ENCODE data around the gene SPCS2. TPM values are rescaled to one million over a fixed set of nuclear protein-coding genes. Genes with fewer than 3 reads are reported as not detected.

Gene SPCS2
- polyA plus RNA-seq (2011; rRNA removed) (204 and 391 TPM in 2 replicates), polyA plus RNA-seq (2017; fragmentation: RNase III; extraction: RNeasy Plus Mini Kit Qiagen cat#74134 plus additional on column Dnase treatment) (233 to 315 TPM (median 269 TPM) in 3 replicates), polyA minus RNA-seq (2011; rRNA and poly(A)+ RNA removed) (45.4 and 52.7 TPM in 2 replicates)
- polyA plus RNA-seq (2012; cell fraction: cytosol; rRNA removed), result 63.7 and 67.8 TPM in 2 replicates
- 18.3 and 51.6 TPM in 2 replicates for polyA plus RNA-seq (2012; cell fraction: nucleus; rRNA removed)

DNA sequence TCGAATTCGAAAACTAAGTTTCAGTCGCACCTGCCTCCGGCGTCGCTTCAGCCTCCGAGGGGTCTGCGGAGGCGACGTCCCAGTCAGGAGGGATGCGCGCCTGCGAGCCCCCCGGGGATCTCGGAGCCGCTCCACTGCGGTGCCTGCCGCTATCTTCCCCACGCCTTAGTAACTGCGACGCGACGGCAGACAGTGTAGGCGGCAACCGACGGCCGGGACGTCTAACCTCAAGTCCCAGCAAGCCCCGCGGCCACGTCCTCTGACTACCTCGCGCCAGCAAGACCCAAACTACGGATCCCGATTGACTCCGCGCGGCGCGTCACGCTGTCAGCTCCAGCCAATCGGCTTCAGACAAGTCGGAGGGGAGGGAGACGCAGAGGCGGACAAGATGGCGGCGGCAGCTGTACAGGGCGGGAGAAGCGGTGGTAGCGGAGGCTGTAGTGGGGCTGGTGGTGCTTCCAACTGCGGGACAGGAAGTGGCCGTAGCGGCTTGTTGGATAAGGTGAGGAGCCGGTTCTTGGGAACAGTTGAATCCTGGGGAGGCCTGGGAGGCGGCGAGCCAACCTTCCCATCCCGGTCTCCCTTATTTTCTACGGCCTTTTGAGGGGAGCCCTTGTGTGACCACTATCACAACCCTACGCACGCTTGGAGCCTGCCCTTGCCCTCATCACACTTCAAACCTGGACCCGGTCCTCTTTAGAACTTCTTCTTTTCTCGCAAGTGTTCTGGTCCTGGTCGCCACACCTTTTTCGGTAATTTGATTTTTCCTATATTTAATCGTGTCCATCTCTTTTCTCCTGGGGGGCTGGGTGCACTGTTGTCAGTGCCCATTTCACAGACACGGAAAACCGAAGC lies at the start of gene SPCS2, which contains the start of gene XRRA1:
Gene SPCS2, plus strand, starts transcription at position 369 of the 855 bp plus-strand sequence. Its CDS starts 20 bp downstream, at position 389.
Gene XRRA1, minus strand, starts transcription at position 194 of the 855 bp plus-strand sequence. CDS start 8,213 bp downstream, outside the sequence.
- H3K4me2 ChIP-seq, result peak within 1 kb of the TSS; percentile 84
- H3K4me1 ChIP-seq, result peaks cover 12% of the 10 kb centered on the region; the same call in 2 of the 3 replicates
- DNase-seq (ENCODE audit: low read depth in 1 of 2, low spot score in 1 of 2), result peak; percentile 97 to 99

More for the DNA sequence above, at the start of gene SPCS2, which contains the start of gene XRRA1:
- TF ChIP-seq CTCF (IDR thresholded peaks at IDR 0.05), result no peak
- peak; percentile 68; the same call in 1 of the 2 replicates for TF ChIP-seq MYC (IDR thresholded peaks at IDR 0.05; ENCODE audit: borderline replicate concordance, low read length)
- TF ChIP-seq, protein P1, sequence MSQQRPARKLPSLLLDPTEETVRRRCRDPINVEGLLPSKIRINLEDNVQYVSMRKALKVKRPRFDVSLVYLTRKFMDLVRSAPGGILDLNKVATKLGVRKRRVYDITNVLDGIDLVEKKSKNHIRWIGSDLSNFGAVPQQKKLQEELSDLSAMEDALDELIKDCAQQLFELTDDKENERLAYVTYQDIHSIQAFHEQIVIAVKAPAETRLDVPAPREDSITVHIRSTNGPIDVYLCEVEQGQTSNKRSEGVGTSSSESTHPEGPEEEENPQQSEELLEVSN (IDR thresholded peaks at IDR 0.05; ENCODE audit: borderline replicate concordance, low read depth), result peak; percentile 90
- no peak for TF ChIP-seq CHD4 (IDR thresholded peaks at IDR 0.05; ENCODE audit: borderline replicate concordance)
- TF ChIP-seq NPAS2 (CRISPR knock-in tag; IDR thresholded peaks at IDR 0.05; ENCODE audit: borderline replicate concordance), result no peak
- TF ChIP-seq HES2 (IDR thresholded peaks at IDR 0.05), result no peak
- no peak for TF ChIP-seq BHLHE40 (IDR thresholded peaks at IDR 0.05; ENCODE audit: low read depth, low read length)
- TF ChIP-seq JUN (IDR thresholded peaks at IDR 0.05), result peak; percentile 62 to 85; a peak in 4 of 5 replicates
- TF ChIP-seq RFX5 (IDR thresholded peaks at IDR 0.05), result peak; percentile 61; the same call in 1 of the 2 replicates
- peak; percentile 55 for TF ChIP-seq PHF8 (IDR thresholded peaks at IDR 0.05; ENCODE audit: borderline replicate concordance, low read depth)
- TF ChIP-seq MAFK (IDR thresholded peaks at IDR 0.05; ENCODE audit: partially characterized antibody), result no peak
- TF ChIP-seq CBX2 (IDR thresholded peaks at IDR 0.05; ENCODE audit: borderline replicate concordance, low read depth), result no peak
- no peak for TF ChIP-seq HEYL (CRISPR knock-in tag; IDR thresholded peaks at IDR 0.05)
- TF ChIP-seq, protein P2, sequence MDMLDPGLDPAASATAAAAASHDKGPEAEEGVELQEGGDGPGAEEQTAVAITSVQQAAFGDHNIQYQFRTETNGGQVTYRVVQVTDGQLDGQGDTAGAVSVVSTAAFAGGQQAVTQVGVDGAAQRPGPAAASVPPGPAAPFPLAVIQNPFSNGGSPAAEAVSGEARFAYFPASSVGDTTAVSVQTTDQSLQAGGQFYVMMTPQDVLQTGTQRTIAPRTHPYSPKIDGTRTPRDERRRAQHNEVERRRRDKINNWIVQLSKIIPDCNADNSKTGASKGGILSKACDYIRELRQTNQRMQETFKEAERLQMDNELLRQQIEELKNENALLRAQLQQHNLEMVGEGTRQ (IDR thresholded peaks at IDR 0.05), result peak; percentile 92
- TF ChIP-seq HOXB5 (CRISPR knock-in tag; IDR thresholded peaks at IDR 0.05), result no peak; the same call in 1 of the 2 replicates
- TF ChIP-seq, protein P3, sequence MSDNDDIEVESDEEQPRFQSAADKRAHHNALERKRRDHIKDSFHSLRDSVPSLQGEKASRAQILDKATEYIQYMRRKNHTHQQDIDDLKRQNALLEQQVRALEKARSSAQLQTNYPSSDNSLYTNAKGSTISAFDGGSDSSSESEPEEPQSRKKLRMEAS (IDR thresholded peaks at IDR 0.05), result peak; percentile 91
- TF ChIP-seq, protein P4, sequence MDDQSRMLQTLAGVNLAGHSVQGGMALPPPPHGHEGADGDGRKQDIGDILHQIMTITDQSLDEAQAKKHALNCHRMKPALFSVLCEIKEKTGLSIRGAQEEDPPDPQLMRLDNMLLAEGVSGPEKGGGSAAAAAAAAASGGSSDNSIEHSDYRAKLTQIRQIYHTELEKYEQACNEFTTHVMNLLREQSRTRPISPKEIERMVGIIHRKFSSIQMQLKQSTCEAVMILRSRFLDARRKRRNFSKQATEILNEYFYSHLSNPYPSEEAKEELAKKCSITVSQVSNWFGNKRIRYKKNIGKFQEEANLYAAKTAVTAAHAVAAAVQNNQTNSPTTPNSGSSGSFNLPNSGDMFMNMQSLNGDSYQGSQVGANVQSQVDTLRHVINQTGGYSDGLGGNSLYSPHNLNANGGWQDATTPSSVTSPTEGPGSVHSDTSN (IDR thresholded peaks at IDR 0.05), result 0 out of 2 replicates have a peak, but pooled peaks have one; percentile 18
- no peak for TF ChIP-seq FOXS1 (CRISPR knock-in tag; IDR thresholded peaks at IDR 0.05)
- no peak for TF ChIP-seq RARB (CRISPR knock-in tag; IDR thresholded peaks at IDR 0.05)
- TF ChIP-seq SREBF2 (IDR thresholded peaks at IDR 0.05), result no peak
- no peak for TF ChIP-seq FOSL2 (IDR thresholded peaks at IDR 0.05)
- peak; percentile 23; the same call in 1 of the 2 replicates for TF ChIP-seq FOSL2 (CRISPR knock-in tag; IDR thresholded peaks at IDR 0.05)
- TF ChIP-seq, protein P5, sequence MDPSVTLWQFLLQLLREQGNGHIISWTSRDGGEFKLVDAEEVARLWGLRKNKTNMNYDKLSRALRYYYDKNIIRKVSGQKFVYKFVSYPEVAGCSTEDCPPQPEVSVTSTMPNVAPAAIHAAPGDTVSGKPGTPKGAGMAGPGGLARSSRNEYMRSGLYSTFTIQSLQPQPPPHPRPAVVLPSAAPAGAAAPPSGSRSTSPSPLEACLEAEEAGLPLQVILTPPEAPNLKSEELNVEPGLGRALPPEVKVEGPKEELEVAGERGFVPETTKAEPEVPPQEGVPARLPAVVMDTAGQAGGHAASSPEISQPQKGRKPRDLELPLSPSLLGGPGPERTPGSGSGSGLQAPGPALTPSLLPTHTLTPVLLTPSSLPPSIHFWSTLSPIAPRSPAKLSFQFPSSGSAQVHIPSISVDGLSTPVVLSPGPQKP (IDR thresholded peaks at IDR 0.05; ENCODE audit: low read depth, low read length), result no peak
- TF ChIP-seq MAZ (IDR thresholded peaks at IDR 0.05; ENCODE audit: borderline replicate concordance, low read depth, low read length), result no peak
- TF ChIP-seq, protein P6, sequence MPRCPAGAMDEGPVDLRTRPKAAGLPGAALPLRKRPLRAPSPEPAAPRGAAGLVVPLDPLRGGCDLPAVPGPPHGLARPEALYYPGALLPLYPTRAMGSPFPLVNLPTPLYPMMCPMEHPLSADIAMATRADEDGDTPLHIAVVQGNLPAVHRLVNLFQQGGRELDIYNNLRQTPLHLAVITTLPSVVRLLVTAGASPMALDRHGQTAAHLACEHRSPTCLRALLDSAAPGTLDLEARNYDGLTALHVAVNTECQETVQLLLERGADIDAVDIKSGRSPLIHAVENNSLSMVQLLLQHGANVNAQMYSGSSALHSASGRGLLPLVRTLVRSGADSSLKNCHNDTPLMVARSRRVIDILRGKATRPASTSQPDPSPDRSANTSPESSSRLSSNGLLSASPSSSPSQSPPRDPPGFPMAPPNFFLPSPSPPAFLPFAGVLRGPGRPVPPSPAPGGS (IDR thresholded peaks at IDR 0.05), result peak; percentile 57; the same call in 1 of the 3 replicates
- TF ChIP-seq POLR2A (IDR thresholded peaks at IDR 0.05; ENCODE audit: low read length), result peak; percentile 91
- peak; percentile 88 for TF ChIP-seq KDM5A (IDR thresholded peaks at IDR 0.05)
- TF ChIP-seq FOSB (CRISPR knock-in tag; IDR thresholded peaks at IDR 0.05), result no peak
- peak; percentile 99 for ATAC-seq
- CTCF ChIA-PET, result interaction anchor here (0.6 to 2.0 kb wide), 6 partner anchors 11 to 1489 kb away, joined by 3 to 5 read pairs (median 3); no protein-coding TSS in a partner anchor
- WGBS (ENCODE audit: missing lambda C conversion rate), result under 1% methylated on average over 53 of the region's 67 CpGs
- Histone ChIP-seq H3K27ac (peak within 1 kb of the TSS; percentile 87 to 91), H3K4me3 (peak within 1 kb of the TSS; percentile 80), H3K9me3 (no peaks in the 10 kb centered on the region)
- peak; percentile 83 for FAIRE-seq
- POLR2A ChIA-PET, result interaction anchor here (0.9 to 1.5 kb wide), 3 partner anchors 12 to 40 kb away, joined by 3 to 6 read pairs (median 4); partner anchors contain the start of gene NEU3
